Stimulated activated CD4-positive, alpha-beta T cell treated with anti-CD3 and anti-CD28 coated beads, Interleukin-15, amount 100 ng/mL, for 48 hours (primary cell): ENCODE measurements around the gene CLIC3.
"Not testable (repeated sequence)": the region's sequence is repeated elsewhere in the genome, so short reads cannot be mapped to it uniquely, and the experiment has no call there.

ENCODE experiments used
- DNase-seq, 2 donors: peaks; one replicate each; pipeline ENCODE4 v3.0.0-alpha.2; 2020; ENCODE audit warnings: low read depth in 2 of 2

The CLIC3 gene

GRCh38 chr9:137017071-137017470 lies 20.7 kb upstream of the CLIC3 start:
- DNase-seq, result no peak

DNA sequence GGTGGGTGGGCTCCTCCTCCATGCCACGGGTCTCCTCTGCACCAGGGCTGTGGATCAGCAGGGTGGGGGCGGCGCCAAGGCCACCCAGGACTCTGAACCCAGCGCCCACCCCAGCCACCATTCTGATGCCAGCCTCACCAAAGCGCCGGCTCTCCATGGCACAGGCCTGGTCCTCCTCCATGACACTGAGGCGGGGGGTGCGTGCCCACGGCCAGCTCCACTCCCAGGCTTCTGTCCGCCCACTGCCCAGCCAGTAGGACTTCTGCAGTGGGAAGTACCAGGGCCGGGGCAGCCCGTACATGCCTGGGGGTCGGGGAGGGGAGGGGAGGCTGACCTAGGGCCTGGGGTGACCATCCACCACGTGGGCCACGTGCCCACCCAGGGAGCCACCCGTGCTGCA lies 20.1 kb upstream of the CLIC3 start:
- DNase-seq, result no peak

DNA sequence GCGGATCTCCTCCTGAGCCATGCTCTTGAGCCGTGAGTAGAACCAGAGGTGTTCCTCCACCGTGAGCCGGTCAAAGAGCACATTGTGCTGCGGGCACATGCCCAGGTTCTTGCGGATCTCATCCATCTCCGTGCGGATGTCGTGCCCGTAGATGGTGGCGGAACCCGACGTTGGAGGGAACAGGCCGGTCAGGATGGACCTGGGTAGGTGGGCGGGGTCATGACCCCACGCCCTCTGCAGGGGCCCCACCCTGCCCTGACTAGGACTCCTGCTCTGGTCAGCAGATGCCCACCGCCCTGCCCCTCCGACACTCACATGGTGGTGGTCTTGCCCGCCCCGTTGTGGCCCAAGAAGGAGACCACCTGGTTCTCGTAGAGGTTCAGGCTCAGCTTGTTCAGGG lies 19.6 kb upstream of the CLIC3 start:
- no peak for DNase-seq

- DNase-seq, result no peak
Measured at GRCh38 chr9:137015540-137015930, 19.2 kb upstream of the CLIC3 start.

DNA sequence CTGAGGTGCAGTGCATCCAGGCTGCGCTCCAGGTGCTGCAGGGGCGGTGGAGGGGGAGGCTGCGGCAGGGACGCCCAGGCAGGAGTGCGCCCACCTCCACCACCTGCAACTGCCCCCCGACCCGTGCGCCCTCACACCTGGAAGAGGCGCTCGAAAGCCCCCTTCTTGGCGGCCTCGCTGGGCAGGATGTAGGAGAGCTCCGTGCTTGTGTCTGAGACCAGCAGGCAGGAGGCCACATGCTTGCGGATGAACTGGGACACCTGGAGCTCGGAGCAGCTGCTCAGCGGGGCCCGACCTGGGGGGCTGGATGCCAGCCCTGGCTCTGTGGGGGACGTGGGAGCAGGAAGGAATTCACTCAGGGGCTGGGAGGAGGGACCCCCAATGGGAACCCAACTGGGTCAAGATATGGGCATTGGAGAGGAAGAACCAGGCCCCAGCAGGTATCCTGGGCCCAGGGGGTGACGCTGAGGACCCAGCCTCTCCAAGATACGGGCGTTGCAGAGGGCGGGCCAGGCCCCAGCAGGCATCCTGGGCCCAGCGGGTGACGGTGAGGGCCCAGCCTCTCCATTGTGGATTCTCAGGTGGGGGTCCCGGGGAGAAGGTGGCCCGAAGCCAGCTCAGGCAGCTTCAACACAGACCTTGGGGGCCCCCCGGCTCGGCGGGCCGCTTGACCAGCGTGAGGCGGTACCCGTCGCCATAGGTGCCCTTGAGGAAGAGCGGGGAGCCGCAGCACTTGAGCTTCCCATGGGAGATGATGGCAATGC lies 18.6 kb upstream of the CLIC3 start:
- no peak for DNase-seq

DNA sequence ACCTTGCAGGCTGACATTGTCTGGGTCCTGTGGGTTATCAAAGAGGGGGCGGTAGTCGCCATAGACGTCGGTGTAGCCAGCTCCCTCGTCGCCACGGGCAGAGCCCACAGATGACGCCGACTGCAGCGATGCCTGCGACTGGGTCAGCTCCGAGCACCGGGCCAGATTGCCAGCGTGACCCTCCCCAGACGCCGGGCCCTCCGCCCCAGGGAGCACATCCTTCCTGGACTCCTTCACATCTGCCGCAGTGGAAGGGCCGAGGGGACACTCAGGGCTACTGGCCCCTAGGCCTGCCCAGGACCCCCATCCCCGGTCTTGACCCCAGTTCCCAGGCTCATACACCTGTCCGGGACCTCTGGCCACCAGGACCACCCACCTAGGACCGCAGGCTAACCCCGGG lies 17.8 kb upstream of the CLIC3 start:
- no peak for DNase-seq

- no peak for DNase-seq
Measured at GRCh38 chr9:137013571-137013940, 17.2 kb upstream of the CLIC3 start.

DNA sequence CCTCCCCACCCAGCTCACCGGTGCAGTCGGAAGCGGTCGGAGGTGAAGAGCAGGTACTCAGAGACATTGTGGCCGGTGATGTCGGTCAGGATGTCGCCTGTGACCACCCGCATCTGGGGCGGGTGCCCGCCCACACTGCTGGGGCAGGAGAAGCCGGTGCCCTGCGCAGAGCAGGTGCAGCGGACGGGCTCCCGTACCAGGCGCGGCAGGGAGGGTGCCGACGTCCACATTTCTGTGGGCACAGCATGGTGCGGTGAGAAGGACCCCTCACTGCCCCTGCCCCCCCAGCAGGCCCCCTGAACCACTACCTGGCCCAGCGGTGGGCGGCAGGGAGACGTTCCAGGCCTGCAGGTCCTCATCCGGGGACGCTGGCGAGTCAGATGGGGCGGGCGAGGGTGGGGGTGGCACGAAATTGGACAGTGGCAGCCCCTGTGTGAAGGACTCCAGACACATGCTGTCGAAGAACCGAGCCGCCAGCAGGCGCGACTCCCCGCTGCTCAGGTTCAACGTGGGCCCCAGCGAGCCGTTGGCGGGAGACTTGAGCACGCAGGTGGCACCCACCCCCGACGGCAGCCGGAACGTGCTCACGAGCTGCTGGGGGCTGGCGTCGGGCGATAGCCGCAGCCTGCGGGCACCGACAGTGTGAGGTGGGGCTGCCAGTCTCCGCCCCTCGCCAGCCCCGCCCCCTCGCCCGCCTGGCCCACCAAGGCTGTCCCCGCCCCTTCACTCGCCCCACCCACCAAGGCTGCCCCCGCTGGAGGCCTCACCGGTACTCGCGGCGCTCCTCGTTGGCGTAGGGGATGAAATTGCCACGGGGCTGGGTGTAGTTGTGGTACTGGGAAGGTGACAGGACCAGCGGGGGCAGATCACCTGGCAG lies 16.6 kb upstream of the CLIC3 start:
- DNase-seq, result no peak

GRCh38 chr9:137011907-137012675 lies 15.7 kb upstream of the CLIC3 start:
- no peak for DNase-seq

GRCh38 chr9:137011156-137011555 lies 14.8 kb upstream of the CLIC3 start:
- no peak for DNase-seq

GRCh38 chr9:137009938-137010732 lies 13.8 kb upstream of the CLIC3 start:
- DNase-seq, result no peak

GRCh38 chr9:137009217-137009616 lies 12.8 kb upstream of the CLIC3 start:
- DNase-seq, result no peak

DNA sequence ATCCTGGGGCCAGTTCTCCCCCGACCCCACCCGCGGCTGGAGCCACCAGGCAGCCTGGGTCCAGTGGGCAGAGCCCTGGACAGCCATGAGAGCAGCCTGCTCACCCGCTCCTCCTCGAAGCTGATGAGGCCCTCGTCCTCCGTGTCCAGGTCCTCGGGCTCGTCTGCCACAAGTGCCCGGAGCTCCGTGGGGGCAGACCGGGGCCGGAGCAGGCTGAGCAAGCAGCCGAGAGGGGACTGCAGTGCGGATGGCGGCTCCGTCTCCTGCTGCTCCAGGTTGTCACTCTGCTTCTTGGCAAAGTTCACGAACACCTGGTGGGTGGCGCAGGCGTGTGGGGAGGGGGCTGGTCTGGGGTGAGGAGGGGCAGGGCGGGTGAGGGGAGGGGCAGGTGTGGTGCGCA lies 11.9 kb upstream of the CLIC3 start:
- DNase-seq, result no peak

GRCh38 chr9:137007816-137008270 lies 11.5 kb upstream of the CLIC3 start:
- DNase-seq, result no peak

DNA sequence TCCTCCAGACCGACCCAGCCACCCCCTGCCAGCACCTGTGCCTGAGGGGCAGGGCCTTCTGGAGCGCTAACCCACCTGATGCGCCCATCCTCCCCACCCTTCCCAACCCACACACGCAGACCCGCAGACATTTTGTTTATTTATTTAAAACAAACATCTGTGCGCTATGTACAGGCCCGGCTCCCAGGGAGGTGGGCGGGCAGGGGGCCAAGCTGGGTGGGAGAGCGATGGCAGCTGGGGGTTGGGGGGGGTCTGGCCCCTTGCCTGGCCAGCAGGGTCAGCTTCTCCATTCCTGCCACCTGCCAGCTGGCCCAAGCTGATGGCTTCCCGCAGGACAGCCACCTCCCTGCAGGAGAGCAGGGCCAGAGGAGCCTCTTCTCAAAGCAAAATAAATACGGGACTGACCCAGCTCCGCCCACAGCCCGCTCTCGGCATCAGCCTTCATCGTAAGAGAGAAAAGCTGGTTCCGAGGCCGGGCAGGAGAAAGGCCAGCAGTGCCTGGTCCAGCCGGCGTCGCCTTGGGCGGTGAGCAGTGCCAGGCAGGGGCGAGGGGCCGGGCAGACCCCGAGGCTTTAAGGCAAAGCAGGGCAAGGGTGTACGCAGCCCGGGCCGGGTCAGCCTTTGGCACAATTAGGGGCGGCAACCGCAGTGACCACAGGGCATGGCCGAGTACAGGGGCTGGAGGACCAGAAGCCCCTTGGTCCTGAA lies 10.9 kb upstream of the CLIC3 start:
- DNase-seq, result no peak

DNA sequence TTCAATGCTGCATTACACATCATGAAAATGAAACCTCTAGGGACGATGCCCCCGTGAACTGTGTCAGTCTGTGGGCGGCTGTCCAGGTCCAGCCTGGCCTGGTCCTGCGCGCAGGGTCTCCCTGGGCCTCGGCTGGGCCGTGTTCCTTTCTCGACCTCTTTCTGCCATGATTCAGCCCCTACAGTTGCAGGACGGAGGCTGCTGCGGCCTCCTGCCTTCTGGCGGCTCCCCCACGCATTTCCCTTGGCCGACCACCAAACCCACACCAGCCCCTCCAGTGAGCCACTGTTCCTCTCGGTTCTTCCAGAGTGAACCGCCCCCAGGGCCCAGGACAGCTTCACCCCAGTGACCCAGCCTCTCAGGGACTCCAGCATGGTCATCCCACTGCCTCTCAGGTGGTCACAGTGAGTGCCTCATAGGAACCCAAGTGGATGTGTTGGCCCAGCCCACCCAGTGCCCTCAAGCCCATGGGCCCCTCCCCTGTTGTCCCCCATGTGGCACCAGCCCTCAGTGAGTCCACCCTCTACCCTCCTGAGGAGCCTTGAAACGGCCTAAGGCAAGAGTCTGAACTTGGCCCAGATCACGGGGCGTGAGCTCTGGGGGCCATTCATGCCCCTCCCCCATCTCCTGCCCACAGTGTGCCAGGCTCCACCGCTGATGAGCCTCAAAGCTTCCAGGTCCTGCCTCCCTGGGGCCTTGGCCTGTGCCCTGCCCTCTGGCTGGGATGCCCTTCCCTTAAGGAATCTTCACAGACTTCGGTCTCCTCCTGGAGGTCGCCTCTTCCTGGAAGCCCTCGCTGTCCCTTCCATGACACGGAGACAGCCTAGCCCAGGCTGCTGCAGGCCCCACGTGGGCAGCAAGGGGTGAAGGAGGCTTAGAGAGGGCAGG lies 10.0 kb upstream of the CLIC3 start:
- DNase-seq, result no peak

DNA sequence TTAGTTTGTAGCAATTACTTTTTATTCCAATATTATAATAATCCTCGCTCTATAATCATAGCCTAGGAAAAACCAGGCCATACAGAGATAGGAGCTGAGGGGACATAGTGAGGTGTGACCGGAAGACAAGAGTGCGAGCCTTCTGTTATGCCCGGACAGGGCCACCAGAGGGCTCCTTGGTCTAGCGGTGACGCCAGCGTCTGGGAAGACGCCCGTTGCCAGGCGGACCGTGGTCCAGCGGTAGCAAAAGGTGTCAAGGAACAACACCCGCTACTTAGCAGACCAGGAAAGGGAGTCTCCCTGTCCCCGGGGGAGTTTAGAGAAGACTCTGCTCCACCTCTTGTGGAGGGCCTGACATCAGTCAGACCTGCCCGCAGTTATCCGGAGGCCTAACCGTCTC lies 7.9 kb upstream of the CLIC3 start:
- not testable (repeated sequence) for DNase-seq

- DNase-seq, result no peak
Measured at GRCh38 chr9:137002646-137003041, 6.3 kb upstream of the CLIC3 start.

GRCh38 chr9:137001857-137002645 lies 5.7 kb upstream of the CLIC3 start:
- no peak for DNase-seq
